ENCODE data around the gene AQP3. TPM values are rescaled to one million over a fixed set of nuclear protein-coding genes. Genes with fewer than 3 reads are reported as not detected.
"Not testable (repeated sequence)": the region's sequence is repeated elsewhere in the genome, so short reads cannot be mapped to it uniquely, and the experiment has no call there.

AQP3 gene
- total RNA-seq = 10 to 100 TPM in 2 of 4 donors, 1 to 10 TPM in 2; 1.7 to 24.2 (median 13.5) TPM

GRCh38 chr9:33446946-33447798 lies at the start of gene AQP3:
Gene AQP3 (minus strand): TSS chr9:33447593. CDS start chr9:33447530, 63 bp downstream.
- DNase-seq (peak; percentile 32 to 43), ATAC-seq (peak; percentile 78 to 82)
- no peaks in the 10 kb centered on the region for H3K36me3 ChIP-seq
- peaks cover 5 to 6% of the 10 kb centered on the region in 2 donors for H3K4me1 ChIP-seq
- in situ Hi-C loops (cut with MboI; ENCODE audit: low sequenced_read_pairs in 4 of 4) = no loop called here
- peak within 1 kb of the TSS in 3 of 4 donors; percentile 47 to 64 (median 48) for H3K27ac ChIP-seq
- intact Hi-C loops (cut with DNase I; ENCODE audit: low total_unique reads) = loop anchor here (10.0 kb wide), 1 partner anchor 58 kb away; no protein-coding TSS in a partner anchor
- no peaks in the 10 kb centered on the region for H3K9me3 ChIP-seq
- no peaks in the 10 kb centered on the region for H3K27me3 ChIP-seq
- TF ChIP-seq CTCF (IDR thresholded peaks at IDR 0.05 in 4 of 5, conservative IDR thresholded peaks at IDR 0.05 in 1 of 5) (peak in 2 of 5 experiments; percentile 13 to 32), POLR2A (IDR thresholded peaks at IDR 0.05) (no peak)
- peak within 1 kb of the TSS; percentile 49 to 78 (median 60) for H3K4me3 ChIP-seq

GRCh38 chr9:33493819-33494218 lies 46.4 kb upstream of the AQP3 start:
- H3K4me1 ChIP-seq; in situ Hi-C loops (cut with MboI; ENCODE audit: low sequenced_read_pairs in 4 of 4); H3K27me3 ChIP-seq; H3K27ac ChIP-seq; ATAC-seq; H3K36me3 ChIP-seq; intact Hi-C loops (cut with DNase I; ENCODE audit: low total_unique reads); DNase-seq; H3K9me3 ChIP-seq; H3K4me3 ChIP-seq: not testable (repeated sequence)

- Histone ChIP-seq H3K9me3 (no peaks in the 10 kb centered on the region), H3K4me1 (no peaks in the 10 kb centered on the region), H3K36me3 (no peaks in the 10 kb centered on the region), H3K27me3 (no peaks in the 10 kb centered on the region), H3K27ac (no peak overlapping the region), H3K4me3 (no peak overlapping the region)
- TF ChIP-seq CTCF (IDR thresholded peaks at IDR 0.05 in 4 of 5, conservative IDR thresholded peaks at IDR 0.05 in 1 of 5) (no peak), POLR2A (IDR thresholded peaks at IDR 0.05) (no peak)
- intact Hi-C loops (cut with DNase I; ENCODE audit: low total_unique reads) = no loop called here
- no peak for DNase-seq
- no peak for ATAC-seq
- in situ Hi-C loops (cut with MboI; ENCODE audit: low sequenced_read_pairs in 4 of 4) = no loop called here
Measured at GRCh38 chr9:33489066-33489465, 41.7 kb upstream of the AQP3 start.

- DNase-seq; H3K36me3 ChIP-seq; H3K27ac ChIP-seq; intact Hi-C loops (cut with DNase I; ENCODE audit: low total_unique reads); ATAC-seq; in situ Hi-C loops (cut with MboI; ENCODE audit: low sequenced_read_pairs in 4 of 4); H3K4me1 ChIP-seq; H3K27me3 ChIP-seq; H3K9me3 ChIP-seq; H3K4me3 ChIP-seq: not testable (repeated sequence)
Measured at GRCh38 chr9:33485312-33485711, 37.9 kb upstream of the AQP3 start.

GRCh38 chr9:33480976-33481375 lies 33.6 kb upstream of the AQP3 start:
- H3K27me3 ChIP-seq = no peaks in the 10 kb centered on the region
- H3K4me3 ChIP-seq = no peak overlapping the region
- ATAC-seq (no peak), DNase-seq (no peak)
- TF ChIP-seq CTCF (IDR thresholded peaks at IDR 0.05 in 4 of 5, conservative IDR thresholded peaks at IDR 0.05 in 1 of 5) (no peak), POLR2A (IDR thresholded peaks at IDR 0.05) (no peak)
- no peaks in the 10 kb centered on the region for H3K9me3 ChIP-seq
- intact Hi-C loops (cut with DNase I; ENCODE audit: low total_unique reads) (no loop called here), in situ Hi-C loops (cut with MboI; ENCODE audit: low sequenced_read_pairs in 4 of 4) (no loop called here)
- no peaks in the 10 kb centered on the region for H3K4me1 ChIP-seq
- H3K36me3 ChIP-seq = no peaks in the 10 kb centered on the region
- no peak overlapping the region for H3K27ac ChIP-seq

Data from gastrocnemius medialis (tissue), 4 donors.